ENCODE measurements around the gene EIF4G1. TPM values are rescaled to one million over a fixed set of nuclear protein-coding genes. Genes with fewer than 3 reads are reported as not detected.
A peak's percentile ranks its signal among the peaks of the same experiment; 100 is the strongest.

EIF4G1 gene
- total RNA-seq, 1 experiment from 2014 or later: 522 TPM

GRCh38 chr3:184335291-184335660 lies 20.9 kb downstream of the EIF4G1 start:
- no peaks in the 10 kb centered on the region for H3K27me3 Mint-ChIP-seq (ENCODE audit: insufficient read depth, unreplicated experiment)
- no peaks in the 10 kb centered on the region for H3K9me3 Mint-ChIP-seq (ENCODE audit: unreplicated experiment)
- POLR2A ChIA-PET: interaction anchor here (0.6 to 1.3 kb wide), 4 partner anchors 15 to 430 kb away, joined by 3 to 7 read pairs (median 5); partner anchors contain the start of genes CLCN2 and POLR2H
- H3K4me3 Mint-ChIP-seq (ENCODE audit: unreplicated experiment): peak overlapping the region; percentile 84
- peak overlapping the region; percentile 89 for H3K27ac Mint-ChIP-seq (ENCODE audit: low read depth, unreplicated experiment)
- peaks cover 54% of the 10 kb centered on the region for H3K4me1 Mint-ChIP-seq (ENCODE audit: insufficient read depth, unreplicated experiment)
- intact Hi-C loops (cut with micrococcal nuclease): loop anchor here (2.0 kb wide), 1 partner anchor 14 kb away; no protein-coding TSS in a partner anchor
- TF ChIP-seq CTCF (IDR thresholded peaks at IDR 0.05; ENCODE audit: unreplicated experiment): no peak
- CTCF ChIA-PET: interaction anchor here (0.6 kb wide), 1 partner anchor 94 kb away, joined by 3 read pairs; no protein-coding TSS in a partner anchor
- BruUV-seq (replicated peaks): no TSS peak
- H3K36me3 Mint-ChIP-seq (ENCODE audit: insufficient read depth, unreplicated experiment): peaks cover 60% of the 10 kb centered on the region
- no peak for DNase-seq (ENCODE audit: unreplicated experiment)

- Mint-ChIP-seq H3K9me3 (ENCODE audit: unreplicated experiment) (no peaks in the 10 kb centered on the region), H3K27me3 (ENCODE audit: insufficient read depth, unreplicated experiment) (no peaks in the 10 kb centered on the region), H3K4me1 (ENCODE audit: insufficient read depth, unreplicated experiment) (peaks cover 53% of the 10 kb centered on the region), H3K27ac (ENCODE audit: low read depth, unreplicated experiment) (peak overlapping the region; percentile 89), H3K4me3 (ENCODE audit: unreplicated experiment) (peak overlapping the region; percentile 84), H3K36me3 (ENCODE audit: insufficient read depth, unreplicated experiment) (peaks cover 54% of the 10 kb centered on the region)
- TF ChIP-seq CTCF (IDR thresholded peaks at IDR 0.05; ENCODE audit: unreplicated experiment): no peak
- BruUV-seq (replicated peaks): TSS peak; percentile 2
- ChIA-PET POLR2A (interaction anchor here (0.6 to 2.0 kb wide), 7 partner anchors 10 to 430 kb away, joined by 3 to 8 read pairs (median 4); partner anchors contain the start of genes CLCN2 and POLR2H), CTCF (interaction anchor here (0.6 to 1.4 kb wide), 2 partner anchors 26 to 93 kb away, joined by 3 to 5 read pairs; partner anchors contain the start of genes CLCN2 and POLR2H)
- intact Hi-C loops (cut with micrococcal nuclease): loop anchor here (2.0 kb wide), 1 partner anchor 15 kb away; no protein-coding TSS in a partner anchor
- peak; percentile 75 for DNase-seq (ENCODE audit: unreplicated experiment)
These were observed 21.5 kb downstream of the EIF4G1 start for GRCh38 chr3:184335661-184336546.

GRCh38 chr3:184336547-184337398 lies 22.4 kb downstream of the EIF4G1 start:
- Mint-ChIP-seq H3K4me1 (ENCODE audit: insufficient read depth, unreplicated experiment) (peaks cover 48% of the 10 kb centered on the region), H3K27me3 (ENCODE audit: insufficient read depth, unreplicated experiment) (no peaks in the 10 kb centered on the region)
- no TSS peak for BruUV-seq (replicated peaks)

More at GRCh38 chr3:184336547-184337398, 22.4 kb downstream of the EIF4G1 start:
- ChIA-PET CTCF (interaction anchor here (1.2 to 1.4 kb wide), 2 partner anchors 17 to 25 kb away, joined by 3 to 5 read pairs; partner anchors contain the start of genes CLCN2 and POLR2H), POLR2A (interaction anchor here (0.7 to 2.0 kb wide), 7 partner anchors 9 to 35 kb away, joined by 3 to 8 read pairs (median 3); no protein-coding TSS in a partner anchor)
- intact Hi-C loops (cut with micrococcal nuclease): no loop called here
- no peak for TF ChIP-seq CTCF (IDR thresholded peaks at IDR 0.05; ENCODE audit: unreplicated experiment)
- no peaks in the 10 kb centered on the region for H3K9me3 Mint-ChIP-seq (ENCODE audit: unreplicated experiment)
- peak overlapping the region; percentile 84 for H3K4me3 Mint-ChIP-seq (ENCODE audit: unreplicated experiment)
- H3K27ac Mint-ChIP-seq (ENCODE audit: low read depth, unreplicated experiment): peak overlapping the region; percentile 89
- DNase-seq (ENCODE audit: unreplicated experiment): peak; percentile 41
- H3K36me3 Mint-ChIP-seq (ENCODE audit: insufficient read depth, unreplicated experiment): peaks cover 45% of the 10 kb centered on the region

Data from MCF 10A (cell line).